C4-2B (cell line): ENCODE results near the gene AZIN2.

Source experiments
- CTCF ChIP-seq: fragments of 450-650 bp; conservative IDR thresholded peaks from 2 replicates; pipeline ENCODE4 v1.5.1; 2017; ENCODE audit warnings: mild to moderate bottlenecking
- ZFX ChIP-seq: fragments of 450-650 bp; IDR thresholded peaks from 2 replicates; pipeline ENCODE4 v1.6.1; 2017

- no peak for TF ChIP-seq CTCF
- no peak for TF ChIP-seq ZFX
Measured at GRCh38 chr1:33039840-33040239, 41.1 kb upstream of the AZIN2 start.
